Astrocyte of the cerebellum (primary cell): ENCODE data around the gene KLHL35.

Experiments
- DNase-seq: peaks from one replicate; pipeline ENCODE4 v3.0.0-alpha.2; 2011; ENCODE audit warnings: low read depth
- H3K4me3 ChIP-seq: 2 replicates; pipeline ENCODE4 v1.5.1; 2011; ENCODE audit warnings: mild to moderate bottlenecking, low read depth, low read length, moderate library complexity
- in situ Hi-C: cut with HindIII; loops from 2 replicates; pipeline ENCODE4 v1.10.0; 2017; ENCODE audit warnings: low sequenced_read_pairs
- TF ChIP-seq, protein P1 (sequence below): IDR thresholded peaks from 2 replicates; pipeline ENCODE4 v1.5.1; 2012; ENCODE audit warnings: low read length, low read depth, moderate library complexity, mild to moderate bottlenecking; ENCODE audit errors: missing control alignments

KLHL35 gene

DNA sequence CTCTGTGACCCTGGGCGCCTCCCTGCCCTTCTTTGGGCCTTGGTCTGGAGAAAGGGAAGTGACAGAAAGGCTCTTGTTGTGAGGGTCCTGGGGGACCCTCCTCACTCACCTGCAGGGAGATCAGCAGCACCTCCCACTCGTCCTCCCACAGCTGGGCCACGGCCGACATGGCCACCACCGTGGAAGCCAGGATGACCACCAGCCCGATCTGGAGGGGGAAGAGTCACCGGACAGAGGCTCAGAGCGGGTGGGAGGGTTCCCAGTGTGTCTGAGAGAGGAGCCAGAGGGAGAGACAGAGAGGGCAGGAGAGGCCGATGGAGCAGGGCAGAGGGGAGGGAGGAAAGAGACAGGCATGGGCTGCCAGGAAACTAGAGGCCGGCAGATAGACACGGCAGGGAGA is 16.8 kb upstream of the KLHL35 start:
- no peak for DNase-seq
- in situ Hi-C loops = no loop called here
- TF ChIP-seq, protein P1, sequence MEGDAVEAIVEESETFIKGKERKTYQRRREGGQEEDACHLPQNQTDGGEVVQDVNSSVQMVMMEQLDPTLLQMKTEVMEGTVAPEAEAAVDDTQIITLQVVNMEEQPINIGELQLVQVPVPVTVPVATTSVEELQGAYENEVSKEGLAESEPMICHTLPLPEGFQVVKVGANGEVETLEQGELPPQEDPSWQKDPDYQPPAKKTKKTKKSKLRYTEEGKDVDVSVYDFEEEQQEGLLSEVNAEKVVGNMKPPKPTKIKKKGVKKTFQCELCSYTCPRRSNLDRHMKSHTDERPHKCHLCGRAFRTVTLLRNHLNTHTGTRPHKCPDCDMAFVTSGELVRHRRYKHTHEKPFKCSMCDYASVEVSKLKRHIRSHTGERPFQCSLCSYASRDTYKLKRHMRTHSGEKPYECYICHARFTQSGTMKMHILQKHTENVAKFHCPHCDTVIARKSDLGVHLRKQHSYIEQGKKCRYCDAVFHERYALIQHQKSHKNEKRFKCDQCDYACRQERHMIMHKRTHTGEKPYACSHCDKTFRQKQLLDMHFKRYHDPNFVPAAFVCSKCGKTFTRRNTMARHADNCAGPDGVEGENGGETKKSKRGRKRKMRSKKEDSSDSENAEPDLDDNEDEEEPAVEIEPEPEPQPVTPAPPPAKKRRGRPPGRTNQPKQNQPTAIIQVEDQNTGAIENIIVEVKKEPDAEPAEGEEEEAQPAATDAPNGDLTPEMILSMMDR = no peak
- no peak overlapping the region for H3K4me3 ChIP-seq

- in situ Hi-C loops = no loop called here
- no peak for DNase-seq
- H3K4me3 ChIP-seq = no peak overlapping the region
- TF ChIP-seq, protein P1 = no peak
Observed at GRCh38 chr11:75449271-75449670, 16.3 kb upstream of the KLHL35 start.

- DNase-seq = no peak
- no peak overlapping the region for H3K4me3 ChIP-seq
- TF ChIP-seq, protein P1 = no peak
- in situ Hi-C loops = no loop called here
Observed at GRCh38 chr11:75447415-75447814, 14.4 kb upstream of the KLHL35 start.

- in situ Hi-C loops = no loop called here
- no peak overlapping the region for H3K4me3 ChIP-seq
- TF ChIP-seq, protein P1 = peak; percentile 92
- DNase-seq = peak; percentile 11
Observed at GRCh38 chr11:75445315-75445953, 12.4 kb upstream of the KLHL35 start.

- no peak overlapping the region for H3K4me3 ChIP-seq
- in situ Hi-C loops = no loop called here
- TF ChIP-seq, protein P1 = no peak
- no peak for DNase-seq
Observed at GRCh38 chr11:75443043-75443442, 10.0 kb upstream of the KLHL35 start.

- TF ChIP-seq, protein P1 = no peak
- H3K4me3 ChIP-seq = no peak overlapping the region
- no peak for DNase-seq
- in situ Hi-C loops = no loop called here
Observed at GRCh38 chr11:75442161-75442885, 9.3 kb upstream of the KLHL35 start.
